Panc1 (cell line): ENCODE results near the gene SOCS1. TPM values are rescaled to one million over a fixed set of nuclear protein-coding genes. Genes with fewer than 3 reads are reported as not detected.

Source experiments
- ATAC-seq: fragments of 200-7000 bp; cut with Tn5 transposase; 2 replicates; pipeline ENCODE4 v1.9.1; 2020; ENCODE audit warnings: mild to moderate bottlenecking, moderate library complexity
- BruUV-seq: library from RNA; stranded (reverse); fragments of 400-500 nt; replicated peaks from 2 replicates; lab custom pipeline; 2021; lab: Mats Ljungman, UMichigan
- CTCF ChIA-PET: fragments of 300-600 bp; sonication (Branson Sonifier 250); formaldehyde crosslinking; loops from one replicate; lab custom pipeline; 2022; ENCODE audit warnings: antibody characterized with exemption; lab: Charles Lee
- POLR2A ChIA-PET: fragments of 300-600 bp; sonication (Branson Sonifier 250); formaldehyde crosslinking; loops from one replicate; lab custom pipeline; 2022; ENCODE audit warnings: antibody characterized with exemption; lab: Charles Lee
- DNase-seq: peaks from one replicate; pipeline ENCODE4 v3.0.0-alpha.2; 2010; ENCODE audit warnings: low read depth, low spot score
- H3K27ac ChIP-seq: 2 replicates; pipeline ENCODE4 v1.5.1; 2011; ENCODE audit warnings: mild to moderate bottlenecking, low read length, inconsistent platforms
- H3K27me3 ChIP-seq: fragments of 200-500 bp; sonication (Bioruptor generic); 2 replicates; pipeline ENCODE4 v1.6.0; 2014; ENCODE audit warnings: low read length, inconsistent platforms; ENCODE audit not compliant: control insufficient read depth, insufficient read depth
- H3K36me3 ChIP-seq: fragments of 200-500 bp; sonication (Bioruptor generic); 2 replicates; pipeline ENCODE4 v1.5.1; 2014; ENCODE audit warnings: inconsistent platforms, mild to moderate bottlenecking, low read length, moderate library complexity; ENCODE audit not compliant: control insufficient read depth, insufficient read depth
- H3K4me1 ChIP-seq: 2 replicates; pipeline ENCODE4 v1.5.1; 2011; ENCODE audit warnings: inconsistent platforms, mild to moderate bottlenecking, low read length, moderate library complexity; ENCODE audit not compliant: control insufficient read depth, insufficient read depth
- H3K4me3 ChIP-seq, 2 experiments: 2 replicates each; pipeline ENCODE4 v1.5.1; 2011 to 2012; ENCODE audit warnings: low read depth in 2 of 2, low read length in 2 of 2, mild to moderate bottlenecking in 2 of 2, inconsistent platforms in 1 of 2, moderate library complexity in 1 of 2
- H3K9me3 ChIP-seq: fragments of 200-500 bp; sonication (Bioruptor generic); 2 replicates; pipeline ENCODE4 v1.5.1; 2014; ENCODE audit warnings: low read depth, mild to moderate bottlenecking, inconsistent platforms, low read length, moderate library complexity; ENCODE audit not compliant: control insufficient read depth, insufficient read depth
- POLR2AphosphoS5 ChIP-seq: IDR thresholded peaks from 2 replicates; pipeline ENCODE4 v1.6.1; 2012; ENCODE audit warnings: mild to moderate bottlenecking, low read depth, low read length, moderate library complexity
- SIN3A ChIP-seq: IDR thresholded peaks from 2 replicates; pipeline ENCODE4 v1.6.1; 2012; ENCODE audit warnings: low read depth, mild to moderate bottlenecking, low read length, moderate library complexity, borderline replicate concordance; ENCODE audit not compliant: insufficient read depth
- TCF7L2 ChIP-seq: IDR thresholded peaks from 2 replicates; pipeline ENCODE4 v1.6.1; 2011; ENCODE audit warnings: mild to moderate bottlenecking, low read depth, low read length, inconsistent platforms
- in situ Hi-C: cut with HindIII; loops from 2 replicates; pipeline ENCODE4 v1.10.0; 2016; ENCODE audit warnings: low sequenced_read_pairs, low pct_unique_long_range_greater_than_20kb
- intact Hi-C: fragments of 100-400 bp; cut with micrococcal nuclease; formaldehyde crosslinking; loops from one replicate; pipeline ENCODE4 v1.10.0; 2022; ENCODE audit not compliant: unreplicated experiment
- total RNA-seq: library from RNA; stranded (reverse); gene quantifications from one replicate; pipeline ENCODE4 v1.2.1, GENCODE V29; 2021; ENCODE audit not compliant: unreplicated experiment
- TF ChIP-seq, protein P1 (sequence below), 2 experiments: IDR thresholded peaks; 2 replicates each; pipeline ENCODE4 v1.6.1; 2011 to 2012; ENCODE audit warnings: low read depth in 2 of 2, control low read depth in 1 of 2, low read length in 1 of 2, mild to moderate bottlenecking in 1 of 2, moderate library complexity in 1 of 2; ENCODE audit not compliant: insufficient read depth in 1 of 2
- TF ChIP-seq, protein P2 (sequence below): fragments of 450-650 bp; IDR thresholded peaks from 2 replicates; pipeline ENCODE4 v1.5.1; 2017; ENCODE audit warnings: mild to moderate bottlenecking

SOCS1 gene
- total RNA-seq, 1 experiment from 2014 or later, result 4.8 TPM

DNA sequence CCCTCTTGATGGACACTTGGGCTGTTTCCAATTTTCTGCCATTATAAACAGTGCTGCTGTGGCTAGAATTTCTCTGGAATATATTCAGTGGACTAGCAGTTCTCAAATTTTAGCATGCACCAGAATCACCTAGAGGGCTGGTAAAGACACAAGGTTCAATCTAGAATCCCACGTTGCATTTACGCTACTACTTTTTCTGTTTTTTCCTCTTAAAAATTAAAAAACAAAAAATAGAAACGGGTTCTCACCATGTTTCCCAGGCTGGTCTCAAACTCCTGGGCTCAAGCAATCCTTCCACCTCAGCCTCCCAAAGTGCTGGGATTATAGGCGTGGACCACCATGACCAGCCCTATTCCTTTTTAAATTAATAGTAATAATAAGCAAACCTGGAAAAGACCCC lies 39.7 kb upstream of the SOCS1 start:
- Histone ChIP-seq H3K4me1 (peaks cover 15% of the 10 kb centered on the region), H3K9me3 (no peaks in the 10 kb centered on the region), H3K4me3 (no peak overlapping the region), H3K36me3 (no peaks in the 10 kb centered on the region), H3K27me3 (no peaks in the 10 kb centered on the region), H3K27ac (no peak overlapping the region)
- no TSS peak for BruUV-seq
- intact Hi-C loops (no loop called here), in situ Hi-C loops (no loop called here)
- CTCF ChIA-PET, result no interaction called here
- POLR2A ChIA-PET, result no interaction called here
- ATAC-seq, result no peak
- TF ChIP-seq SIN3A (no peak), POLR2AphosphoS5 (no peak)
- DNase-seq, result no peak

DNA sequence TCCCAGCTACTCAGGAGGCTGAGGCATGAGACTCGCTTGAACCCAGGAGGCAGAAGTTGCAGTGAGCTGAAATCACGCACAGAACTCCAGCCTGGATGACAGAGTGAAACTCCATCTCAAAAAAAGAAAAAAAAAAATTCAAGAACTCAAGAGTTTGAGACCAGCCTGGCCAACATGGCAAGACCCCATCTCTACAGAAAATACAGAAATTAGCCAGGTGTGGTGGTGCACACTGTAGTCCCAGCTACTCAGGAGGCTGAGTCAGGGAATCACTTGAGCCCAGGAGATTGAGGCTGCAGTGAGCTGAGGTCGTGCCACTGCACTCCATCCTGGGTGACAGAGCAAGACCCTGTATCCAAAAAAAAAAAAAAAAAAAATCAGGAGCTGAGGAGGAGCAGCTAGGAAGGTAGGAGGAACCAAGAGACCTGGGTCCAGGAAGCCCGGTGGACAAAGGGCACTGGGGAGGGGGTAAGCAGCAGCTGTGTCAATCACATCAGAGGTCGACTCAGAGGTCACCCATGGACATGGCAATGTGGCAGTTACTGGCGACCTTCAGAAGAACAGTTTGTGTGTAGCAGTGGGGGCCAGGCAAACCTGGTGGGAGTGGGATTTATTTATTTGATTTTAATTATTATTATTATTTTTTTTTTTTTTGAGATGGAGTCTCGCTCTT lies 36.2 kb upstream of the SOCS1 start:
- Histone ChIP-seq H3K4me1 (peaks cover 9% of the 10 kb centered on the region), H3K36me3 (no peaks in the 10 kb centered on the region), H3K4me3 (no peak overlapping the region), H3K27ac (no peak overlapping the region), H3K27me3 (no peaks in the 10 kb centered on the region), H3K9me3 (no peaks in the 10 kb centered on the region)
- POLR2A ChIA-PET, result no interaction called here
- DNase-seq, result no peak
- no TSS peak for BruUV-seq
- TF ChIP-seq POLR2AphosphoS5 (no peak), TCF7L2 (no peak), SIN3A (no peak)
- TF ChIP-seq, protein P1, sequence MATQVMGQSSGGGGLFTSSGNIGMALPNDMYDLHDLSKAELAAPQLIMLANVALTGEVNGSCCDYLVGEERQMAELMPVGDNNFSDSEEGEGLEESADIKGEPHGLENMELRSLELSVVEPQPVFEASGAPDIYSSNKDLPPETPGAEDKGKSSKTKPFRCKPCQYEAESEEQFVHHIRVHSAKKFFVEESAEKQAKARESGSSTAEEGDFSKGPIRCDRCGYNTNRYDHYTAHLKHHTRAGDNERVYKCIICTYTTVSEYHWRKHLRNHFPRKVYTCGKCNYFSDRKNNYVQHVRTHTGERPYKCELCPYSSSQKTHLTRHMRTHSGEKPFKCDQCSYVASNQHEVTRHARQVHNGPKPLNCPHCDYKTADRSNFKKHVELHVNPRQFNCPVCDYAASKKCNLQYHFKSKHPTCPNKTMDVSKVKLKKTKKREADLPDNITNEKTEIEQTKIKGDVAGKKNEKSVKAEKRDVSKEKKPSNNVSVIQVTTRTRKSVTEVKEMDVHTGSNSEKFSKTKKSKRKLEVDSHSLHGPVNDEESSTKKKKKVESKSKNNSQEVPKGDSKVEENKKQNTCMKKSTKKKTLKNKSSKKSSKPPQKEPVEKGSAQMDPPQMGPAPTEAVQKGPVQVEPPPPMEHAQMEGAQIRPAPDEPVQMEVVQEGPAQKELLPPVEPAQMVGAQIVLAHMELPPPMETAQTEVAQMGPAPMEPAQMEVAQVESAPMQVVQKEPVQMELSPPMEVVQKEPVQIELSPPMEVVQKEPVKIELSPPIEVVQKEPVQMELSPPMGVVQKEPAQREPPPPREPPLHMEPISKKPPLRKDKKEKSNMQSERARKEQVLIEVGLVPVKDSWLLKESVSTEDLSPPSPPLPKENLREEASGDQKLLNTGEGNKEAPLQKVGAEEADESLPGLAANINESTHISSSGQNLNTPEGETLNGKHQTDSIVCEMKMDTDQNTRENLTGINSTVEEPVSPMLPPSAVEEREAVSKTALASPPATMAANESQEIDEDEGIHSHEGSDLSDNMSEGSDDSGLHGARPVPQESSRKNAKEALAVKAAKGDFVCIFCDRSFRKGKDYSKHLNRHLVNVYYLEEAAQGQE (IDR thresholded peaks at IDR 0.05; ENCODE audit: insufficient read depth in 1 of 2, low read depth in 2 of 2, low read length in 1 of 2), result no peak
- TF ChIP-seq, protein P2, sequence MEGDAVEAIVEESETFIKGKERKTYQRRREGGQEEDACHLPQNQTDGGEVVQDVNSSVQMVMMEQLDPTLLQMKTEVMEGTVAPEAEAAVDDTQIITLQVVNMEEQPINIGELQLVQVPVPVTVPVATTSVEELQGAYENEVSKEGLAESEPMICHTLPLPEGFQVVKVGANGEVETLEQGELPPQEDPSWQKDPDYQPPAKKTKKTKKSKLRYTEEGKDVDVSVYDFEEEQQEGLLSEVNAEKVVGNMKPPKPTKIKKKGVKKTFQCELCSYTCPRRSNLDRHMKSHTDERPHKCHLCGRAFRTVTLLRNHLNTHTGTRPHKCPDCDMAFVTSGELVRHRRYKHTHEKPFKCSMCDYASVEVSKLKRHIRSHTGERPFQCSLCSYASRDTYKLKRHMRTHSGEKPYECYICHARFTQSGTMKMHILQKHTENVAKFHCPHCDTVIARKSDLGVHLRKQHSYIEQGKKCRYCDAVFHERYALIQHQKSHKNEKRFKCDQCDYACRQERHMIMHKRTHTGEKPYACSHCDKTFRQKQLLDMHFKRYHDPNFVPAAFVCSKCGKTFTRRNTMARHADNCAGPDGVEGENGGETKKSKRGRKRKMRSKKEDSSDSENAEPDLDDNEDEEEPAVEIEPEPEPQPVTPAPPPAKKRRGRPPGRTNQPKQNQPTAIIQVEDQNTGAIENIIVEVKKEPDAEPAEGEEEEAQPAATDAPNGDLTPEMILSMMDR, result no peak
- in situ Hi-C loops, result no loop called here
- CTCF ChIA-PET, result no interaction called here
- intact Hi-C loops, result no loop called here
- no peak for ATAC-seq

DNA sequence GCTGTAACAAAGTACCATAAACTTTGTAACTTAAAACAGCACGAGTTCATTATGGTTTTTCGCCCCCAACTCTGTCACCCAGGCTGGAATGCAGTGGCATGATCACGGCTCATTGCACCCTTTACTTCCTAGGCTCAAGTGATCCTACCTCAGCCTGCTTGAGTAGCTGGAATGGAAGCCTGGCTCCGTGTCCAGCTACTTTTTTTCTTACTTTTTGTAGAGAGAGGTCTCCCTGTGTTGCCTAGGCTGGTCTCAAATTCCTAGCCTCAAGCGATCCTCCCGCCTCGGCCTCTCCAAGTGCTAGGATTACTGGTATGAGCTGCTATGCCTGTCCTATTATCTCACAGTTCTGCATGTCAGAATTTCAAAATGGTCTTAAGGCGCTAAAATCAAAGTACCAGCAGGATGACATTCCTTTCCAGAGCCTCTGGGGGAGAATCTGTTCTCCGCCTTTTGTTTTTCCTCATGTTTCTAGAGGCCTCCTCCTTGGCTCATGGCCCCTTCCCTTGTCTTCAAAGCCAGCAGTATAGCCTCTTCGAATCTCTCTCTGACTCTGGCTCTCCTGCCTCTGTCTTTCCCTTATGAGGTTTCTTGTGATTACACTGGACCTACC lies 35.2 kb upstream of the SOCS1 start:
- Histone ChIP-seq H3K36me3 (no peaks in the 10 kb centered on the region), H3K9me3 (no peaks in the 10 kb centered on the region), H3K4me1 (no peaks in the 10 kb centered on the region), H3K4me3 (no peak overlapping the region), H3K27ac (no peak overlapping the region), H3K27me3 (no peaks in the 10 kb centered on the region)
- POLR2A ChIA-PET, result no interaction called here
- TF ChIP-seq SIN3A (no peak), TCF7L2 (no peak), POLR2AphosphoS5 (no peak)
- TF ChIP-seq, protein P2, result no peak
- TF ChIP-seq, protein P1 (IDR thresholded peaks at IDR 0.05; ENCODE audit: insufficient read depth in 1 of 2, low read depth in 2 of 2, low read length in 1 of 2), result no peak
- BruUV-seq, result no TSS peak
- intact Hi-C loops, result no loop called here
- in situ Hi-C loops, result no loop called here
- DNase-seq (no peak), ATAC-seq (no peak)
- CTCF ChIA-PET, result no interaction called here
